Type B pancreatic cell (in vitro differentiated cells): ENCODE data around the gene RBFOX1. TPM values are rescaled to one million over a fixed set of nuclear protein-coding genes. Genes with fewer than 3 reads are reported as not detected.

ENCODE experiments used
- DNase-seq: peaks from one replicate; pipeline ENCODE4 v3.0.0; 2021; ENCODE audit warnings: mixed read lengths; ENCODE audit not compliant: unreplicated experiment; ENCODE audit errors: extremely low spot score
- H3K27ac Mint-ChIP-seq: 2 replicates; pipeline ENCODE4 v1.8.0; 2021; ENCODE audit warnings: mild to moderate bottlenecking, mixed read lengths
- H3K27me3 Mint-ChIP-seq: 2 replicates; pipeline ENCODE4 v1.8.0; 2021; ENCODE audit warnings: mixed read lengths
- H3K36me3 Mint-ChIP-seq: 2 replicates; pipeline ENCODE4 v1.8.0; 2021; ENCODE audit warnings: mixed read lengths
- H3K4me1 Mint-ChIP-seq: one replicate; pipeline ENCODE4 v1.8.0; 2021; ENCODE audit warnings: mixed read lengths; ENCODE audit not compliant: unreplicated experiment
- H3K4me3 Mint-ChIP-seq: 2 replicates; pipeline ENCODE4 v1.8.0; 2021; ENCODE audit warnings: mild to moderate bottlenecking, mixed read lengths
- H3K9me3 Mint-ChIP-seq: 2 replicates; pipeline ENCODE4 v1.8.0; 2021; ENCODE audit warnings: mixed read lengths
- total RNA-seq: library from RNA; stranded (reverse); gene quantifications from 2 replicates; pipeline ENCODE4 v1.2.1, GENCODE V29; 2021; ENCODE audit warnings: low replicate concordance
- TF ChIP-seq, protein P1 (sequence below): fragments of 200-600 bp; sonication (generic); conservative IDR thresholded peaks from 2 replicates; pipeline ENCODE4 v1.5.0; 2021; ENCODE audit warnings: antibody characterized with exemption, mild to moderate bottlenecking

The RBFOX1 gene
- total RNA-seq, 1 donor from 2014 or later: 21.0 TPM

DNA sequence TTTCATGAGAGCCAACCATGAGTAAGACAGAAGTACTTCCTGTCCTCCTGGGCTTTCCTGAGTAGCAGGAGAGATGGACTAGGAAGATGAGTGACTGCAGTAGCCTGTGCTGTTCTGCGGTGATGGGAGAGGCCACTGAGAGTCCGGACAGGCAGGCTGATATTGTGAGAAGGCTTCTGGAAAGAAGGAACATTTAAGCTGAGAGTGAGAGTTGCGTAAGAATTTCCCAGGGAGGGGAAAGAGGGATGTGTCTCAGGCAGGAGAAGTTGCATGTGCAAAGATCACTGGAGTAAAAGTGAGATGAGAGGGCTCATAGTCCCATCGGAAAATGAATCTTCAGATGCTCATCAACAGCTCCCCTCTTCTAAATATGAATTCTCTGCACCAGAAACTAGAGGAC lies 258.3 kb downstream of the RBFOX1 start:
- Mint-ChIP-seq H3K27ac (no peak overlapping the region), H3K9me3 (no peaks in the 10 kb centered on the region), H3K4me1 (no peaks in the 10 kb centered on the region), H3K4me3 (no peak overlapping the region), H3K27me3 (no peaks in the 10 kb centered on the region), H3K36me3 (no peaks in the 10 kb centered on the region)
- TF ChIP-seq, protein P1, sequence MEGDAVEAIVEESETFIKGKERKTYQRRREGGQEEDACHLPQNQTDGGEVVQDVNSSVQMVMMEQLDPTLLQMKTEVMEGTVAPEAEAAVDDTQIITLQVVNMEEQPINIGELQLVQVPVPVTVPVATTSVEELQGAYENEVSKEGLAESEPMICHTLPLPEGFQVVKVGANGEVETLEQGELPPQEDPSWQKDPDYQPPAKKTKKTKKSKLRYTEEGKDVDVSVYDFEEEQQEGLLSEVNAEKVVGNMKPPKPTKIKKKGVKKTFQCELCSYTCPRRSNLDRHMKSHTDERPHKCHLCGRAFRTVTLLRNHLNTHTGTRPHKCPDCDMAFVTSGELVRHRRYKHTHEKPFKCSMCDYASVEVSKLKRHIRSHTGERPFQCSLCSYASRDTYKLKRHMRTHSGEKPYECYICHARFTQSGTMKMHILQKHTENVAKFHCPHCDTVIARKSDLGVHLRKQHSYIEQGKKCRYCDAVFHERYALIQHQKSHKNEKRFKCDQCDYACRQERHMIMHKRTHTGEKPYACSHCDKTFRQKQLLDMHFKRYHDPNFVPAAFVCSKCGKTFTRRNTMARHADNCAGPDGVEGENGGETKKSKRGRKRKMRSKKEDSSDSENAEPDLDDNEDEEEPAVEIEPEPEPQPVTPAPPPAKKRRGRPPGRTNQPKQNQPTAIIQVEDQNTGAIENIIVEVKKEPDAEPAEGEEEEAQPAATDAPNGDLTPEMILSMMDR: no peak
- DNase-seq: no peak

DNA sequence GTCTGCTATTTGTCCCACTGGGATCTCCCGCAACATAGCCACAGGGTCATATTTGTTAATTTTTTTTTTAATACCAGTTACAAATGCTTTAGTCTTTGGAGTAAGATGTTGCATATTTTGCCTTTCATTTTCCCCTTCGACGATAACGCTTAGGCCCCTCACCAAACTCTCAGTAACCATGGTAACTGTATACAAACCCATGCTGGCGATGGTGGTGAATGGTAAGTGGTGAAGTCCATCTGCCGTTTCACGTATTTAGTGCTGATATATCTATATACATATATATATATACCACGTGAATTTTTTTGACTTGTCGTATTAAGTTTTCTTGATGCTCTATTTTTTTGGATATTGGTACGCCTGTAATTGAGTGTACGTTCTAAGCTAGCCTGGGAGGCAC lies 263.7 kb downstream of the RBFOX1 start:
- Mint-ChIP-seq H3K27ac (no peak overlapping the region), H3K36me3 (no peaks in the 10 kb centered on the region), H3K4me3 (no peak overlapping the region), H3K9me3 (no peaks in the 10 kb centered on the region), H3K27me3 (no peaks in the 10 kb centered on the region), H3K4me1 (no peaks in the 10 kb centered on the region)
- TF ChIP-seq, protein P1: no peak
- DNase-seq: no peak

DNA sequence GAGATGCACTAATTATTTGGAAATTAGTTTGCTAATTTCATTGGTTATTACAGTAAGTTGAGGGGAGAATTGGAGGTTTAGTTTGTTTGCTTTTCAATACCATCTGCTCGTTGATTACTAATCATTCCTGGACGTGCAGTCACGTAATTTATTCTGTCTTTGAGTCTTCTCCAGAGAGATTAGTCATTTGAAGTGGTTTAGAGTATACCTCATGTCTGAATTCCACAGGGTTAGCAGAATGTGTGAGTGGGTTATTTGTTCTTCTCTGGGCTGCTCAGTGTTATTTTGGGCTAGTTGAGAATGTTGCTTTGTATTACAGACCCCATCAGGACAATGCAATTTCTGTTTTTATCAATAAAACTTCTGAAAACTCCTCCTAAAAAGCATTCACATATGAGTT lies 265.0 kb downstream of the RBFOX1 start:
- no peak for DNase-seq
- Mint-ChIP-seq H3K27ac (no peak overlapping the region), H3K4me1 (no peaks in the 10 kb centered on the region), H3K27me3 (no peaks in the 10 kb centered on the region), H3K4me3 (no peak overlapping the region), H3K36me3 (no peaks in the 10 kb centered on the region), H3K9me3 (no peaks in the 10 kb centered on the region)
- TF ChIP-seq, protein P1: no peak

DNA sequence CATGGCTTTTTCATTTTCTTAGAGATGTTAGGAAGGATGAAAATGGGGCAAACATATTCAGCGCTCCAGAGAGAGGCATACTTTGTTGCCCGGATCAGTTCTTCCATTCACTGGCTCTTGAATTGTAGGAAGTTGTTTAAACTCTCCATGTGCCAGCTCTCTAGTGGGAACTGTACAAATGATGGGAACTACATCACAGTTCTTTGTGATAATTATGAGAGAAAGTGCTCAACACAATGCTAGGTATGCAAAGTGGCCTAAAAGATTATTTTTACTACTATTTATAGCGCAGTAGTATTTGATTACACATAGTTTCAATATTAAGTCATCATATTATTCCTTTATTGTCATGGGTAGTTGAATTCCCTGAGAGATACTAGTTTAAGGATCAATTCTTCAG lies 268.5 kb downstream of the RBFOX1 start:
- Mint-ChIP-seq H3K27me3 (no peaks in the 10 kb centered on the region), H3K4me1 (no peaks in the 10 kb centered on the region), H3K4me3 (no peak overlapping the region), H3K27ac (no peak overlapping the region), H3K36me3 (no peaks in the 10 kb centered on the region), H3K9me3 (no peaks in the 10 kb centered on the region)
- TF ChIP-seq, protein P1: no peak
- no peak for DNase-seq

DNA sequence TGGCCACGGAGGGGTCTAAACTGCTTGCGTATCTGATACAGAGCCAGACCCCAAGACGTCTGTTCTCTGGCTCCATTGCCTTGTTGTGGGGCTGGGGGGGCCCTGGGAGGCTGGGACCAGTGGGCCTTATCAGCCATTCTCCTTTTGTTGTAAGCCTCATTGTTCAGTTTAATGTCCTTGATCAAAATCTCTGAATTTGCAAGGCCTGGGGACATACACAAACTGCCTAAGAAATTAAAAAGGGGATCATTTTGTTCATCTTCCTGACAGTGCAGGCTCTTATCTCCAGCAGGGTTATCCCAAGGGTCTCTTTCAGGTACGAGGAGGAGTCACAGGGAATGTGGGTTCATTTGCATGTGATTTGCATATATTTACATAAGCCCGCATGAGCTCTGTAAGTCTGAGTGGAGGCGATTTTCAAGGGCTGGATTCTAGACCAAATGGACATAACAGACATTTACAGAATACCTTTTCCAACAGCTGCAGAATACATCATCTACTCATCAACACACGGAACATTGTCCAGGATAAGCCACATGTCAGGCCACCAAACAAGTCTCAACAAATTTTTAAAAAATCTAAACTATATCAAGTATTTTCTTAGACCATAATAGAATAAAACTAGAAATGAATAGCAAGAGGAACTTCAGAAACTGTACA lies 269.8 kb downstream of the RBFOX1 start:
- Mint-ChIP-seq H3K4me3 (no peak overlapping the region), H3K36me3 (no peaks in the 10 kb centered on the region), H3K27ac (no peak overlapping the region), H3K9me3 (no peaks in the 10 kb centered on the region), H3K4me1 (no peaks in the 10 kb centered on the region), H3K27me3 (no peaks in the 10 kb centered on the region)
- TF ChIP-seq, protein P1: no peak
- DNase-seq: no peak

DNA sequence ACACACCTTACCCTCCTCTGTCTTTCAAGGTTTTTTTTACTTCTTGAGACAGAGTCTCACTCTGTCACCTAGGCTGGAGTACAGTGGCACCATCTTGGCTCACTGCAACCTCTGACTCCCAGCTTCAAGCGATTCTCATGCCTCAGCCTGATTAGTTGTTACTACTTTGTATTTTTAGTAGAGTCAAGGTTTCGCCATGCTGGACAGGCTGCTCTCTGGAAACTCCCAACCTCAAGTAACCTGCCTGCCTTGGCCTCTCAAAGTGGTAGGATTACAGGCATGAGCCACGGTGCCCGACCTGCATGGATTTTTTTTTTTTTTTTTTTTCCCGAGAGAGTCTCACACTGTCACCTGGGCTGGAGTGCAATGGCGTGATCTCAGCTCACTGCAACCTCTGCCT lies 273.2 kb downstream of the RBFOX1 start:
- Mint-ChIP-seq H3K4me1 (no peaks in the 10 kb centered on the region), H3K27me3 (no peaks in the 10 kb centered on the region), H3K4me3 (no peak overlapping the region), H3K36me3 (no peaks in the 10 kb centered on the region), H3K27ac (no peak overlapping the region), H3K9me3 (no peaks in the 10 kb centered on the region)
- TF ChIP-seq, protein P1: no peak
- DNase-seq: no peak
